ENCODE measurements around the gene CDKN3. TPM values are rescaled to one million over a fixed set of nuclear protein-coding genes. Genes with fewer than 3 reads are reported as not detected.
"Not testable (repeated sequence)": the region's sequence is repeated elsewhere in the genome, so short reads cannot be mapped to it uniquely, and the experiment has no call there.

Gene CDKN3
- total RNA-seq, 2 donors from 2014 or later: 2.6 to 20.6 TPM

GRCh38 chr14:54369343-54369742, 27.5 kb upstream of the CDKN3 start:
- TF ChIP-seq POLR2A (IDR thresholded peaks at IDR 0.05) (no peak), POLR2AphosphoS5 (IDR thresholded peaks at IDR 0.05) (no peak)
- TF ChIP-seq, protein P1, sequence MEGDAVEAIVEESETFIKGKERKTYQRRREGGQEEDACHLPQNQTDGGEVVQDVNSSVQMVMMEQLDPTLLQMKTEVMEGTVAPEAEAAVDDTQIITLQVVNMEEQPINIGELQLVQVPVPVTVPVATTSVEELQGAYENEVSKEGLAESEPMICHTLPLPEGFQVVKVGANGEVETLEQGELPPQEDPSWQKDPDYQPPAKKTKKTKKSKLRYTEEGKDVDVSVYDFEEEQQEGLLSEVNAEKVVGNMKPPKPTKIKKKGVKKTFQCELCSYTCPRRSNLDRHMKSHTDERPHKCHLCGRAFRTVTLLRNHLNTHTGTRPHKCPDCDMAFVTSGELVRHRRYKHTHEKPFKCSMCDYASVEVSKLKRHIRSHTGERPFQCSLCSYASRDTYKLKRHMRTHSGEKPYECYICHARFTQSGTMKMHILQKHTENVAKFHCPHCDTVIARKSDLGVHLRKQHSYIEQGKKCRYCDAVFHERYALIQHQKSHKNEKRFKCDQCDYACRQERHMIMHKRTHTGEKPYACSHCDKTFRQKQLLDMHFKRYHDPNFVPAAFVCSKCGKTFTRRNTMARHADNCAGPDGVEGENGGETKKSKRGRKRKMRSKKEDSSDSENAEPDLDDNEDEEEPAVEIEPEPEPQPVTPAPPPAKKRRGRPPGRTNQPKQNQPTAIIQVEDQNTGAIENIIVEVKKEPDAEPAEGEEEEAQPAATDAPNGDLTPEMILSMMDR (IDR thresholded peaks at IDR 0.05): no peak
- Histone ChIP-seq H3K4me1 (replicated peaks) (no peaks in the 10 kb centered on the region), H3K9me3 (no peaks in the 10 kb centered on the region), H3K36me3 (no peaks in the 10 kb centered on the region), H3K27ac (no peak overlapping the region), H3K27me3 (replicated peaks; ENCODE audit: insufficient read depth) (no peaks in the 10 kb centered on the region), H3K4me3 (no peak overlapping the region)
- intact Hi-C loops (cut with DNase I): loop anchor here (5.0 kb wide), 1 partner anchor 123 kb away; no protein-coding TSS in a partner anchor
- no peak for DNase-seq (ENCODE audit: low spot score)
- 90% methylated on average over 2 of the region's 2 CpGs for WGBS

- intact Hi-C loops (cut with DNase I): no loop called here
- H3K27ac ChIP-seq: no peak overlapping the region
- H3K27me3 ChIP-seq (replicated peaks; ENCODE audit: insufficient read depth): no peaks in the 10 kb centered on the region
- H3K9me3 ChIP-seq: no peaks in the 10 kb centered on the region
- H3K36me3 ChIP-seq: no peaks in the 10 kb centered on the region
- H3K4me1 ChIP-seq (replicated peaks): no peaks in the 10 kb centered on the region
- TF ChIP-seq, protein P1 (IDR thresholded peaks at IDR 0.05): no peak
- TF ChIP-seq POLR2AphosphoS5 (IDR thresholded peaks at IDR 0.05): no peak
- TF ChIP-seq POLR2A (IDR thresholded peaks at IDR 0.05): no peak
- DNase-seq (ENCODE audit: low spot score): no peak
- H3K4me3 ChIP-seq: no peak overlapping the region
- WGBS: 59% methylated on average over 11 of the region's 11 CpGs
These were observed 26.2 kb upstream of the CDKN3 start for GRCh38 chr14:54370323-54371198.

- Histone ChIP-seq H3K9me3 (no peaks in the 10 kb centered on the region), H3K4me3 (no peak overlapping the region), H3K4me1 (replicated peaks) (no peaks in the 10 kb centered on the region), H3K36me3 (no peaks in the 10 kb centered on the region), H3K27me3 (replicated peaks; ENCODE audit: insufficient read depth) (no peaks in the 10 kb centered on the region), H3K27ac (no peak overlapping the region)
- intact Hi-C loops (cut with DNase I): no loop called here
- DNase-seq (ENCODE audit: low spot score): no peak
- TF ChIP-seq POLR2AphosphoS5 (IDR thresholded peaks at IDR 0.05) (no peak), POLR2A (IDR thresholded peaks at IDR 0.05) (no peak)
- TF ChIP-seq, protein P1 (IDR thresholded peaks at IDR 0.05): no peak
- WGBS: 69% methylated on average over 7 of the region's 7 CpGs
These were observed 22.5 kb upstream of the CDKN3 start for GRCh38 chr14:54374117-54374884.

- WGBS: 36% methylated on average over 7 of the region's 7 CpGs
- no peaks in the 10 kb centered on the region for H3K36me3 ChIP-seq
- no peaks in the 10 kb centered on the region for H3K9me3 ChIP-seq
- no peak for DNase-seq (ENCODE audit: low spot score)
- no peaks in the 10 kb centered on the region for H3K27me3 ChIP-seq (replicated peaks; ENCODE audit: insufficient read depth)
- H3K27ac ChIP-seq: no peak overlapping the region
- H3K4me1 ChIP-seq (replicated peaks): no peaks in the 10 kb centered on the region
- TF ChIP-seq POLR2AphosphoS5 (IDR thresholded peaks at IDR 0.05) (no peak), POLR2A (IDR thresholded peaks at IDR 0.05) (no peak)
- TF ChIP-seq, protein P1 (IDR thresholded peaks at IDR 0.05): no peak
- H3K4me3 ChIP-seq: no peak overlapping the region
- intact Hi-C loops (cut with DNase I): no loop called here
These were observed 19.3 kb upstream of the CDKN3 start for GRCh38 chr14:54377501-54377900.

DNA sequence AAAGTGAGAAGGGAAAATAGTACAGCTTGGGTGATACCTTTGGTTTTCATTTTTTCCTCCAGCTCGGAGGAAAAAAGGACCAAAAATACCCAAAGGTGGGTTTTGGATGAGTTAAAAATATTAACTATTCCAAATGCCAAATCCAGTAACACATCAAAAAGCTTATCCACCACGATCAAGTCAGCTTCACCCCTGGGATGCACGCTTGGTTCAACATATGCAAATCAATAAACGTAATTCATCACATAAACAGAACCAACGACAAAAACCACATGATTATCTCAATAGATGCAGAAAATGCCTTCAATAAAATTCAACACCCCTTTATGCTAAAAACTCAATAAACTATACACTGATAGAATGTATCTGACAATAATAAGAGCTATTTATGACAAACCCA, 17.9 kb upstream of the CDKN3 start:
- H3K9me3 ChIP-seq; H3K4me3 ChIP-seq; intact Hi-C loops (cut with DNase I); DNase-seq (ENCODE audit: low spot score); H3K36me3 ChIP-seq; H3K4me1 ChIP-seq (replicated peaks); H3K27ac ChIP-seq; H3K27me3 ChIP-seq (replicated peaks; ENCODE audit: insufficient read depth): not testable (repeated sequence)
- WGBS: 73% methylated on average over 5 of the region's 5 CpGs

DNA sequence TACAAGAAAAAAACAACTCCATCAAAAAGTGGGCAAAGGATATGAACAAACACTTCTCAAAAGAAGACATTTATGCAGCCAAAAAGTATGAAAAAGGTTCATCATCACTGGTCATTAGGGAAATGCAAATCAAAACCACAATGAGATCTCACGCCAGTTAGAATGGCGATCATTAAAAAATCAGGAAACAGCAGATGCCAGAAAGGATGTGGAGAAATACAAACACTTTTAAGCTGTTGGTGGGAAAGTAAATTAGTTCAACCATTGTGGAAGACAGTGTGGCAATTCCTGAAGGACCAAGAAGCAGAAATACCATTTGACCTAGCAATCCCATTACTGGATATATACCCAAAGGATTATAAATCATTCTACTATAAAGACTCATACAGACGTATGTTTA, 16.2 kb upstream of the CDKN3 start:
- H3K27ac ChIP-seq; H3K27me3 ChIP-seq (replicated peaks; ENCODE audit: insufficient read depth); H3K9me3 ChIP-seq; H3K4me1 ChIP-seq (replicated peaks); H3K4me3 ChIP-seq; DNase-seq (ENCODE audit: low spot score); H3K36me3 ChIP-seq; intact Hi-C loops (cut with DNase I): not testable (repeated sequence)
- 60% methylated on average over 3 of the region's 3 CpGs for WGBS
